ENCODE measurements around the gene IMPA2. TPM values are rescaled to one million over a fixed set of nuclear protein-coding genes. Genes with fewer than 3 reads are reported as not detected.

Gene IMPA2
- total and polyA plus RNA-seq, 2 of the 4 experiments (the other 2 are of a cell fraction): 5.4 to 5.5 TPM

GRCh38 chr18:12012697-12013096 lies 31.4 kb downstream of the IMPA2 start:
- intact Hi-C loops (cut with micrococcal nuclease) (no loop called here), dilution Hi-C loops (cut with HindIII; ENCODE audit: low sequenced_read_pairs, unreplicated experiment) (no loop called here), in situ Hi-C loops (cut with MboI; ENCODE audit: low sequenced_read_pairs) (no loop called here)
- no CpG with 5 or more reads among the region's 3 CpGs for WGBS, 2 experiments (ENCODE audit: extremely low coverage in 2 of 2, insufficient read length in 1 of 2)
- BruUV-seq (replicated peaks): no TSS peak
- H4K5ac ChIP-seq (ENCODE audit: low read depth, low read length): no peak overlapping the region
- no peaks in the 10 kb centered on the region for H3K79me1 ChIP-seq (ENCODE audit: low read depth in 1 of 2, low read length in 2 of 2)
- peaks cover 5% of the 10 kb centered on the region; the same call in 1 of the 2 replicates for H3K9me1 ChIP-seq (ENCODE audit: insufficient read depth, low read length)
- H3K27ac ChIP-seq (ENCODE audit: insufficient read depth, low read length): no peak overlapping the region
- H2BK20ac ChIP-seq (ENCODE audit: low read depth, low read length): no peak overlapping the region
- H4K8ac ChIP-seq (ENCODE audit: low read depth in 2 of 2, low read length in 2 of 2): no peak overlapping the region
- no peak overlapping the region for H4K91ac ChIP-seq (ENCODE audit: insufficient read depth, low read depth, low read length)
- peaks cover 26% of the 10 kb centered on the region for H3K36me3 ChIP-seq (ENCODE audit: control insufficient read depth, insufficient read depth, low read length)
- H2AK5ac ChIP-seq (ENCODE audit: low read depth, low read length): no peak overlapping the region
- H2BK5ac ChIP-seq (ENCODE audit: low read depth, low read length, poor library complexity, severe bottlenecking): no peak overlapping the region
- H3K4me2 ChIP-seq (ENCODE audit: low read depth, low read length): no peak overlapping the region
- POLR2A ChIA-PET (ENCODE audit: unreplicated experiment): no interaction called here
- no peak overlapping the region for H3K56ac ChIP-seq (ENCODE audit: extremely low read depth, insufficient read depth, low read length)
- no peak overlapping the region for H3K4me3 ChIP-seq (ENCODE audit: insufficient read depth, low read depth, low read length)
- no peak for TF ChIP-seq CEBPB (IDR thresholded peaks at IDR 0.05; ENCODE audit: low read depth, low read length)
- no peak for TF ChIP-seq BHLHE40 (IDR thresholded peaks at IDR 0.05; ENCODE audit: low read depth, low read length)
- TF ChIP-seq RAD21 (IDR thresholded peaks at IDR 0.05; ENCODE audit: low read length): no peak
- no peak for TF ChIP-seq ELK1 (IDR thresholded peaks at IDR 0.05; ENCODE audit: borderline replicate concordance, low read depth, low read length)
- TF ChIP-seq MAZ (IDR thresholded peaks at IDR 0.05; ENCODE audit: borderline replicate concordance, low read depth, low read length): no peak
- no peak for TF ChIP-seq CHD1 (IDR thresholded peaks at IDR 0.05; ENCODE audit: low read depth, low read length)
- no peak for TF ChIP-seq MAFK (IDR thresholded peaks at IDR 0.05; ENCODE audit: low read depth, low read length)
- TF ChIP-seq RFX5 (IDR thresholded peaks at IDR 0.05; ENCODE audit: low read depth, low read length): no peak
- no peak for TF ChIP-seq NFE2L2 (IDR thresholded peaks at IDR 0.05; ENCODE audit: low read depth, low read length)
- no peak for TF ChIP-seq POLR2A (IDR thresholded peaks at IDR 0.05; ENCODE audit: low read depth, low read length)
- TF ChIP-seq FOS (IDR thresholded peaks at IDR 0.05; ENCODE audit: low read depth, low read length): no peak
- no peak for TF ChIP-seq SMC3 (IDR thresholded peaks at IDR 0.05; ENCODE audit: low read depth, low read length)
- TF ChIP-seq USF2 (IDR thresholded peaks at IDR 0.05; ENCODE audit: low read depth, low read length): no peak
- no peak for TF ChIP-seq MXI1 (IDR thresholded peaks at IDR 0.05; ENCODE audit: borderline replicate concordance, low read depth, low read length)
- H2BK120ac ChIP-seq (ENCODE audit: low read depth, low read length): no peak overlapping the region
- H3K27me3 ChIP-seq (ENCODE audit: control insufficient read depth, insufficient read depth, low read length): no peaks in the 10 kb centered on the region; the same call in 1 of the 2 replicates
- no peak overlapping the region for H2AFZ ChIP-seq (replicated peaks; ENCODE audit: low read length, poor library complexity)
- CTCF ChIA-PET: no interaction called here
- DNase-seq: no peak
- peaks cover 21% of the 10 kb centered on the region for H3K4me1 ChIP-seq (ENCODE audit: control insufficient read depth, insufficient read depth, low read length)
- no peak overlapping the region for H3K23ac ChIP-seq (ENCODE audit: low read depth, low read length)
- H4K20me1 ChIP-seq (ENCODE audit: insufficient read depth, low read length): no peaks in the 10 kb centered on the region
- H3K9ac ChIP-seq (ENCODE audit: low read depth, low read length): no peak overlapping the region
- H3K4ac ChIP-seq (ENCODE audit: low read depth, low read length): no peak overlapping the region
- H3K14ac ChIP-seq (replicated peaks; ENCODE audit: low read depth, low read length): no peak overlapping the region
- H2BK15ac ChIP-seq (ENCODE audit: low read depth, low read length): no peak overlapping the region
- no peak overlapping the region for H2AK9ac ChIP-seq (replicated peaks; ENCODE audit: low read depth, low read length, poor library complexity)
- no peak for ATAC-seq (ENCODE audit: low read depth)
- no peak overlapping the region for H3K18ac ChIP-seq (ENCODE audit: low read depth, low read length)
- no peaks in the 10 kb centered on the region for H3K9me3 ChIP-seq (ENCODE audit: control insufficient read depth, insufficient read depth, low read length)
